GM10847 (cell line): ENCODE data around the gene IFITM10.

Experiments
- POLR2A ChIP-seq: IDR thresholded peaks from 2 replicates; pipeline ENCODE4 v1.6.1; 2011; ENCODE audit not compliant: insufficient read length; ENCODE audit errors: extremely low read depth

The IFITM10 gene

GRCh38 chr11:1690167-1691025 lies 60.0 kb downstream of the IFITM10 start:
- no peak for TF ChIP-seq POLR2A
